Measurements from ENCODE around the gene BRI3. TPM values are rescaled to one million over a fixed set of nuclear protein-coding genes. Genes with fewer than 3 reads are reported as not detected.

BRI3 gene
- total and polyA plus RNA-seq, 11 donors = 51.0 to 274 (median 229) TPM

DNA sequence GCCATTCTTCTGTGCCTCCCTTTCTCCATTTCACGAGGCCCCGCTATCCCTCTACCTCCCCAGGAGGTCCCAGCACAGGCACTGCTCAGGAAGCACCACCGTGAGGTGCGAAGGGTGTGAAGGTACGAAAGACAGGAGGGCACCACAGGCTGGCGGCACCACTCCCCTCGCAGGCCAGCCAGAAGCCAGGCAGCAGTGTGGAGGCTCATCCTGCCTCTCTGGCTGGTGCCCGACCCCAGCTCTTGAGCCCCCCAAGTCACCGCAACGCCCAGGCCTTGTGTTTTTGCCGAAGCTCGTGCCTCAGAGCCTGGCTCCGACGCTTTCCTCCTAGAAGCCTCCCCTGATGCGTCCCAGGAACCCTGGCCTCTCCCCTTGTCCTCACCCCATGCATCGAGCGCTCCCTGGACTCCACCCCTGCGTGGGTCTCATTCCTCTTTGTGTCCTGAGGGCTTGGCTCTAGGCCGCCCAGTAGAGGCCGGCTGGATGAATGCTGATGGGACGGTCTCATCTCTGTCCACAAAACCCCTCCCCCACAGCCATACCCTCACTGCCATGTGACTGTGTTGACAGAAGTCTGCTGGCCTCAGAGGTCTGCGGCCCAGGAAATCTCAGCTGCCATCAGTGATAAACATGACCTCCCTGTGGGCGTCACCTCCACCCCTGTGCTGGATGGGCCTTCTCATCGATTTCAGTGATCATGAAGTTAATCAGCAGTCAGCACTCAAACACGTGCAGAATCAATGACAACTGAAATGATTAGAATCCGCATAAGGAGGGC, 19.3 kb downstream of the BRI3 start:
- intact Hi-C loops (cut with DNase I) = loop anchor here in 1 of 10 donors (10.0 kb wide), 1 partner anchor 544 kb away; no protein-coding TSS in a partner anchor
- no peak overlapping the region for H3K27ac ChIP-seq
- no peak for DNase-seq
- no peaks in the 10 kb centered on the region for H3K9me3 ChIP-seq
- 85 to 91% (median 86%) methylated on average over 26 of the region's 26 CpGs for WGBS, 4 donors
- H3K27me3 ChIP-seq = no peaks in the 10 kb centered on the region
- ATAC-seq = no peak
- H3K36me3 ChIP-seq = peaks cover 0 to 8% (median 0%) of the 10 kb centered on the region in 9 donors
- no peak overlapping the region for H3K4me3 ChIP-seq
- H3K4me1 ChIP-seq = peaks cover 0 to under 1% (median 0%) of the 10 kb centered on the region in 12 donors
- TF ChIP-seq, protein P1, sequence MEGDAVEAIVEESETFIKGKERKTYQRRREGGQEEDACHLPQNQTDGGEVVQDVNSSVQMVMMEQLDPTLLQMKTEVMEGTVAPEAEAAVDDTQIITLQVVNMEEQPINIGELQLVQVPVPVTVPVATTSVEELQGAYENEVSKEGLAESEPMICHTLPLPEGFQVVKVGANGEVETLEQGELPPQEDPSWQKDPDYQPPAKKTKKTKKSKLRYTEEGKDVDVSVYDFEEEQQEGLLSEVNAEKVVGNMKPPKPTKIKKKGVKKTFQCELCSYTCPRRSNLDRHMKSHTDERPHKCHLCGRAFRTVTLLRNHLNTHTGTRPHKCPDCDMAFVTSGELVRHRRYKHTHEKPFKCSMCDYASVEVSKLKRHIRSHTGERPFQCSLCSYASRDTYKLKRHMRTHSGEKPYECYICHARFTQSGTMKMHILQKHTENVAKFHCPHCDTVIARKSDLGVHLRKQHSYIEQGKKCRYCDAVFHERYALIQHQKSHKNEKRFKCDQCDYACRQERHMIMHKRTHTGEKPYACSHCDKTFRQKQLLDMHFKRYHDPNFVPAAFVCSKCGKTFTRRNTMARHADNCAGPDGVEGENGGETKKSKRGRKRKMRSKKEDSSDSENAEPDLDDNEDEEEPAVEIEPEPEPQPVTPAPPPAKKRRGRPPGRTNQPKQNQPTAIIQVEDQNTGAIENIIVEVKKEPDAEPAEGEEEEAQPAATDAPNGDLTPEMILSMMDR (IDR thresholded peaks at IDR 0.05) = no peak
- no peak for TF ChIP-seq POLR2A (IDR thresholded peaks at IDR 0.05)

- Histone ChIP-seq H3K4me1 (no peaks in the 10 kb centered on the region), H3K9me3 (no peaks in the 10 kb centered on the region), H3K4me3 (no peak overlapping the region), H3K27ac (no peak overlapping the region), H3K36me3 (peaks cover 0 to 10% (median 3%) of the 10 kb centered on the region in 9 donors), H3K27me3 (no peaks in the 10 kb centered on the region)
- DNase-seq = no peak
- ATAC-seq = no peak
- WGBS, 4 donors = 84 to 90% (median 87%) methylated on average over 22 of the region's 22 CpGs
- TF ChIP-seq POLR2A (IDR thresholded peaks at IDR 0.05) = no peak
- TF ChIP-seq, protein P1 (IDR thresholded peaks at IDR 0.05) = no peak
- intact Hi-C loops (cut with DNase I) = loop anchor here in 1 of 10 donors (10.0 kb wide), 1 partner anchor 543 kb away; no protein-coding TSS in a partner anchor
Observed at GRCh38 chr7:98301693-98302470, 20.4 kb downstream of the BRI3 start.

GRCh38 chr7:98303176-98303865, 21.8 kb downstream of the BRI3 start:
- no peaks in the 10 kb centered on the region for H3K4me1 ChIP-seq
- no peak for TF ChIP-seq POLR2A (IDR thresholded peaks at IDR 0.05)
- TF ChIP-seq, protein P1 (IDR thresholded peaks at IDR 0.05) = no peak
- no peak for DNase-seq

More at GRCh38 chr7:98303176-98303865, 21.8 kb downstream of the BRI3 start:
- intact Hi-C loops (cut with DNase I) = loop anchor here in 1 of 10 donors (10.0 kb wide), 1 partner anchor 541 kb away; no protein-coding TSS in a partner anchor
- Histone ChIP-seq H3K9me3 (no peaks in the 10 kb centered on the region), H3K4me3 (no peak overlapping the region), H3K36me3 (peaks cover 0 to 24% (median 9%) of the 10 kb centered on the region in 9 donors), H3K27me3 (no peaks in the 10 kb centered on the region), H3K27ac (no peak overlapping the region)
- WGBS, 4 donors = 87 to 93% (median 92%) methylated on average over 18 to 19 of the region's 19 CpGs
- ATAC-seq = no peak

All from heart left ventricle (tissue), 16 donors.